HepG2 (cell line): Measurements from ENCODE around the gene NPHS1. TPM values are rescaled to one million over a fixed set of nuclear protein-coding genes. Genes with fewer than 3 reads are reported as not detected.

Experiments used
- DNMT1 ChIP-seq: sonication (generic); formaldehyde crosslinking; IDR thresholded peaks from 2 replicates; pipeline ENCODE4 v1.5.1; 2020; ENCODE audit warnings: mild to moderate bottlenecking, missing genetic modification reagents
- KDM2A ChIP-seq: sonication (generic); formaldehyde crosslinking; IDR thresholded peaks from 2 replicates; pipeline ENCODE4 v1.4.0; 2020; ENCODE audit warnings: low read depth, missing genetic modification reagents, borderline replicate concordance
- MED8 ChIP-seq: sonication (generic); formaldehyde crosslinking; IDR thresholded peaks from 2 replicates; pipeline ENCODE4 v1.8.1; 2023; ENCODE audit warnings: mild to moderate bottlenecking, missing genetic modification reagents; ENCODE audit not compliant: insufficient replicate concordance
- MXD4 ChIP-seq: IDR thresholded peaks from 2 replicates; pipeline ENCODE4 v1.6.1; 2016; ENCODE audit warnings: mild to moderate bottlenecking, missing biosample characterization, missing genetic modification reagents
- POLR2G ChIP-seq: fragments of 200-400 bp; formaldehyde crosslinking; IDR thresholded peaks from 2 replicates; pipeline ENCODE4 v1.6.1; 2018; ENCODE audit warnings: mild to moderate bottlenecking, low read depth, low read length, moderate library complexity
- RFX1 ChIP-seq: fragments of 450-650 bp; IDR thresholded peaks from 2 replicates; pipeline ENCODE4 v1.6.1; 2017
- SAP130 ChIP-seq: IDR thresholded peaks from 2 replicates; pipeline ENCODE4 v1.6.1; 2016; ENCODE audit warnings: low read depth
- ZBTB42 ChIP-seq: sonication (generic); formaldehyde crosslinking; IDR thresholded peaks from 2 replicates; pipeline ENCODE4 v1.5.0; 2020; ENCODE audit warnings: mild to moderate bottlenecking, missing genetic modification reagents
- ZNF607 ChIP-seq: sonication (generic); formaldehyde crosslinking; IDR thresholded peaks from 2 replicates; pipeline ENCODE4 v1.5.1; 2020; ENCODE audit warnings: missing genetic modification reagents, mild to moderate bottlenecking, borderline replicate concordance
- polyA plus RNA-seq, 8 experiments: library from polyadenylated mRNA; depleted of rRNA in 3 of 8; stranded (reverse) in 7 of 8; unstranded in 1 of 8; fragments of >200 nt; fragmentation: Illumina TruSeq in 4 of 8; extraction: Trizol in 4 of 8; gene quantifications; 2 replicates each; pipeline versions ENCODE4 v1.2.1 to v1.2.3, GENCODE V29; 2011 to 2016; ENCODE audit warnings: low read depth in 4 of 8, missing spikeins in 1 of 8, mixed read lengths in 1 of 8; ENCODE audit not compliant: insufficient read depth in 1 of 8
- total RNA-seq, 5 experiments: library from RNA; depleted of rRNA; stranded (reverse); fragments of >200 nt; fragmentation: Illumina TruSeq; extraction: Trizol; gene quantifications; 2 replicates each; pipeline ENCODE4 v1.2.3, GENCODE V29; 2016; ENCODE audit warnings: low read depth in 1 of 5
- TF ChIP-seq, protein P1 (sequence below), 2 experiments: sonication (generic) in 1 of 2; formaldehyde crosslinking in 1 of 2; IDR thresholded peaks; 2 replicates each; pipeline versions ENCODE4 v1.4.0 to v1.6.1; 2016 to 2020; ENCODE audit warnings: borderline replicate concordance in 1 of 2, low read depth in 1 of 2, mild to moderate bottlenecking in 1 of 2, missing genetic modification reagents in 1 of 2
- TF ChIP-seq, protein P2 (sequence below): IDR thresholded peaks from 2 replicates; pipeline ENCODE4 v1.6.1; 2016; ENCODE audit warnings: mild to moderate bottlenecking
- TF ChIP-seq, protein P3 (sequence below): sonication (generic); formaldehyde crosslinking; IDR thresholded peaks from 2 replicates; pipeline ENCODE4 v1.8.1; 2023; ENCODE audit warnings: mild to moderate bottlenecking, moderate library complexity, missing genetic modification reagents
- TF ChIP-seq, protein P4 (sequence below): sonication (generic); IDR thresholded peaks from 2 replicates; pipeline ENCODE4 v1.6.1; 2016; ENCODE audit warnings: low read depth, borderline replicate concordance
- TF ChIP-seq, protein P5 (sequence below): IDR thresholded peaks from 2 replicates; pipeline ENCODE4 v1.4.0; 2020; ENCODE audit warnings: mild to moderate bottlenecking, missing genetic modification reagents

Gene NPHS1
- total and polyA plus RNA-seq, 2 of the 13 experiments (the other 11 are each of a cell fraction or from before 2014, with no cell fraction given) = not detected

DNA sequence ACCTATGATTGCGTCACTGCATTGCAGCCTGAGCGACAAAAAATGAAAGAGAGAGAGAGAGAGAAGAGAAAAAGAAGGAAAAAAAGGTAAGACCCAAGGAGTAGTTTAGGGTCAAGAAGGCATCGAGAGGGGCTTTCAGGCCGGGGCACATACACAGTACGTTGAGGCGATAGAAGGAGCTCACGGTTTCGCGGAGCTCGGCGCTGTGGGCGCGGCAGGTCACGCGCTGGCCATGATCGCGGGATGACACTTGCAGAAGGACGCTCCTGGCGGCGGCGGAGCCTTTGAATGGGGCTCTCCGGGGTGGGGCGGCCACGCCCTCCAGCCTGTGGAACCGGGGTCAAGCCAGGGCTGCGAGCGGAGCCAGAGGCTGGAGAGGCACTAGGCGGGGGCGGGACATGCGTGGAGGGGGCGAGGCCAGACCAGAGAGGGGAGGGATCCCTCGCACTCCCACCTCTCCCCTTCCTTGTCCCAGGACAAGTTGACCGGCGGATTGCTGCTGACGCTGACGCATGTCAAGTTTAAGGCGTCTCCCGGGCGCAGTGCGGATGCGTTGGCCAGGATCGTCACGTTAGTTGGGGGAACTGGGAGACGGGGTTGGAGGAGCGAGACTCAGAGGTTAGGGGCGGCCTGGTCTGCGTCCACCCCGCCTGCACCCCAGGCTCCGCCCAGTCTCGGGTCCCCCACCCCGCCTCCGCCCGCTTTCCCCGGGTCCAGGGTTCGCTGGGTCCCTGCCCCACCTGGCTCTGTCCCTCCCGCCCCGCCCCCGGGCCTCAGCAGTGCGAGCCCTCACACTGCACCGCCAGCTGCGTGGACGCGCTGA, 6.9 kb downstream of the NPHS1 start (continued):
- TF ChIP-seq, protein P1, sequence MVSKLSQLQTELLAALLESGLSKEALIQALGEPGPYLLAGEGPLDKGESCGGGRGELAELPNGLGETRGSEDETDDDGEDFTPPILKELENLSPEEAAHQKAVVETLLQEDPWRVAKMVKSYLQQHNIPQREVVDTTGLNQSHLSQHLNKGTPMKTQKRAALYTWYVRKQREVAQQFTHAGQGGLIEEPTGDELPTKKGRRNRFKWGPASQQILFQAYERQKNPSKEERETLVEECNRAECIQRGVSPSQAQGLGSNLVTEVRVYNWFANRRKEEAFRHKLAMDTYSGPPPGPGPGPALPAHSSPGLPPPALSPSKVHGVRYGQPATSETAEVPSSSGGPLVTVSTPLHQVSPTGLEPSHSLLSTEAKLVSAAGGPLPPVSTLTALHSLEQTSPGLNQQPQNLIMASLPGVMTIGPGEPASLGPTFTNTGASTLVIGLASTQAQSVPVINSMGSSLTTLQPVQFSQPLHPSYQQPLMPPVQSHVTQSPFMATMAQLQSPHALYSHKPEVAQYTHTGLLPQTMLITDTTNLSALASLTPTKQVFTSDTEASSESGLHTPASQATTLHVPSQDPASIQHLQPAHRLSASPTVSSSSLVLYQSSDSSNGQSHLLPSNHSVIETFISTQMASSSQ (IDR thresholded peaks at IDR 0.05; ENCODE audit: low read depth) = no peak
- TF ChIP-seq, protein P1 (CRISPR knock-in tag; IDR thresholded peaks at IDR 0.05; ENCODE audit: borderline replicate concordance) = 0 out of 2 replicates have a peak, but pooled peaks have one; percentile 32
- TF ChIP-seq SAP130 (peak; percentile 41; the same call in 1 of the 2 replicates), DNMT1 (CRISPR knock-in tag) (0 out of 2 replicates have a peak, but pooled peaks have one; percentile 27), RFX1 (no peak), ZNF607 (CRISPR knock-in tag) (no peak), MXD4 (CRISPR knock-in tag) (0 out of 2 replicates have a peak, but pooled peaks have one; percentile 62), ZBTB42 (CRISPR knock-in tag) (no peak), KDM2A (CRISPR knock-in tag) (peak; percentile 50; the same call in 1 of the 2 replicates), POLR2G (no peak), MED8 (CRISPR knock-in tag) (no peak)
- TF ChIP-seq, protein P2, sequence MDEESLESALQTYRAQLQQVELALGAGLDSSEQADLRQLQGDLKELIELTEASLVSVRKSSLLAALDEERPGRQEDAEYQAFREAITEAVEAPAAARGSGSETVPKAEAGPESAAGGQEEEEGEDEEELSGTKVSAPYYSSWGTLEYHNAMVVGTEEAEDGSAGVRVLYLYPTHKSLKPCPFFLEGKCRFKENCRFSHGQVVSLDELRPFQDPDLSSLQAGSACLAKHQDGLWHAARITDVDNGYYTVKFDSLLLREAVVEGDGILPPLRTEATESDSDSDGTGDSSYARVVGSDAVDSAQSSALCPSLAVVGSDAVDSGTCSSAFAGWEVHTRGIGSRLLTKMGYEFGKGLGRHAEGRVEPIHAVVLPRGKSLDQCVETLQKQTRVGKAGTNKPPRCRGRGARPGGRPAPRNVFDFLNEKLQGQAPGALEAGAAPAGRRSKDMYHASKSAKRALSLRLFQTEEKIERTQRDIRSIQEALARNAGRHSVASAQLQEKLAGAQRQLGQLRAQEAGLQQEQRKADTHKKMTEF (CRISPR knock-in tag) = peak; percentile 25; the same call in 1 of the 2 replicates
- TF ChIP-seq, protein P3, sequence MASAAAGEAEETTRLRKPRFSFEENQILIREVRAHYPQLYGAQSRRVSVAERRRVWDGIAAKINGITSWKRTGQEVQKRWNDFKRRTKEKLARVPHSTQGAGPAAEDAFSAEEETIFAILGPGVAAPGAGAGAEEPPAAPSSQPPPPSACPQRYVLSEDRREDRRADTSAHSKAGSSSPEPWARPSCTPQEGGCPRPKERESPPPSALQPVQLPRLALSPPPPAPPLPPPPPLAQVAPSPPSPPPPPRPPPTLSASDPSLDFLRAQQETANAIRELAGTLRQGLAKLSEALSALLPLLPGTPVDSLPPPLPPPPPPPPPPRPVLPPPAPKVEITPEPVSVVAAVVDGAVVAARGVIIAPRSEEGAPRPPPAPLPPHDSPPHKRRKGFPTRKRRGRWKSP (CRISPR knock-in tag) = 0 out of 2 replicates have a peak, but pooled peaks have one; percentile 3
- TF ChIP-seq, protein P4, sequence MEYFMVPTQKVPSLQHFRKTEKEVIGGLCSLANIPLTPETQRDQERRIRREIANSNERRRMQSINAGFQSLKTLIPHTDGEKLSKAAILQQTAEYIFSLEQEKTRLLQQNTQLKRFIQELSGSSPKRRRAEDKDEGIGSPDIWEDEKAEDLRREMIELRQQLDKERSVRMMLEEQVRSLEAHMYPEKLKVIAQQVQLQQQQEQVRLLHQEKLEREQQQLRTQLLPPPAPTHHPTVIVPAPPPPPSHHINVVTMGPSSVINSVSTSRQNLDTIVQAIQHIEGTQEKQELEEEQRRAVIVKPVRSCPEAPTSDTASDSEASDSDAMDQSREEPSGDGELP = peak; percentile 50; the same call in 1 of the 2 replicates
- TF ChIP-seq, protein P5, sequence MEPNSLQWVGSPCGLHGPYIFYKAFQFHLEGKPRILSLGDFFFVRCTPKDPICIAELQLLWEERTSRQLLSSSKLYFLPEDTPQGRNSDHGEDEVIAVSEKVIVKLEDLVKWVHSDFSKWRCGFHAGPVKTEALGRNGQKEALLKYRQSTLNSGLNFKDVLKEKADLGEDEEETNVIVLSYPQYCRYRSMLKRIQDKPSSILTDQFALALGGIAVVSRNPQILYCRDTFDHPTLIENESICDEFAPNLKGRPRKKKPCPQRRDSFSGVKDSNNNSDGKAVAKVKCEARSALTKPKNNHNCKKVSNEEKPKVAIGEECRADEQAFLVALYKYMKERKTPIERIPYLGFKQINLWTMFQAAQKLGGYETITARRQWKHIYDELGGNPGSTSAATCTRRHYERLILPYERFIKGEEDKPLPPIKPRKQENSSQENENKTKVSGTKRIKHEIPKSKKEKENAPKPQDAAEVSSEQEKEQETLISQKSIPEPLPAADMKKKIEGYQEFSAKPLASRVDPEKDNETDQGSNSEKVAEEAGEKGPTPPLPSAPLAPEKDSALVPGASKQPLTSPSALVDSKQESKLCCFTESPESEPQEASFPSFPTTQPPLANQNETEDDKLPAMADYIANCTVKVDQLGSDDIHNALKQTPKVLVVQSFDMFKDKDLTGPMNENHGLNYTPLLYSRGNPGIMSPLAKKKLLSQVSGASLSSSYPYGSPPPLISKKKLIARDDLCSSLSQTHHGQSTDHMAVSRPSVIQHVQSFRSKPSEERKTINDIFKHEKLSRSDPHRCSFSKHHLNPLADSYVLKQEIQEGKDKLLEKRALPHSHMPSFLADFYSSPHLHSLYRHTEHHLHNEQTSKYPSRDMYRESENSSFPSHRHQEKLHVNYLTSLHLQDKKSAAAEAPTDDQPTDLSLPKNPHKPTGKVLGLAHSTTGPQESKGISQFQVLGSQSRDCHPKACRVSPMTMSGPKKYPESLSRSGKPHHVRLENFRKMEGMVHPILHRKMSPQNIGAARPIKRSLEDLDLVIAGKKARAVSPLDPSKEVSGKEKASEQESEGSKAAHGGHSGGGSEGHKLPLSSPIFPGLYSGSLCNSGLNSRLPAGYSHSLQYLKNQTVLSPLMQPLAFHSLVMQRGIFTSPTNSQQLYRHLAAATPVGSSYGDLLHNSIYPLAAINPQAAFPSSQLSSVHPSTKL = peak; percentile 31
